HG03066 (cell line): Measurements from ENCODE around the gene EVI5L.
"Not testable (repeated sequence)": the region's sequence is repeated elsewhere in the genome, so short reads cannot be mapped to it uniquely, and the experiment has no call there.

ENCODE experiments used
- ATAC-seq: cut with Tn5 transposase; IDR thresholded peaks from one replicate; pipeline ENCODE4 v1.9.1; 2021; ENCODE audit warnings: low read depth; ENCODE audit not compliant: unreplicated experiment

The EVI5L gene

DNA sequence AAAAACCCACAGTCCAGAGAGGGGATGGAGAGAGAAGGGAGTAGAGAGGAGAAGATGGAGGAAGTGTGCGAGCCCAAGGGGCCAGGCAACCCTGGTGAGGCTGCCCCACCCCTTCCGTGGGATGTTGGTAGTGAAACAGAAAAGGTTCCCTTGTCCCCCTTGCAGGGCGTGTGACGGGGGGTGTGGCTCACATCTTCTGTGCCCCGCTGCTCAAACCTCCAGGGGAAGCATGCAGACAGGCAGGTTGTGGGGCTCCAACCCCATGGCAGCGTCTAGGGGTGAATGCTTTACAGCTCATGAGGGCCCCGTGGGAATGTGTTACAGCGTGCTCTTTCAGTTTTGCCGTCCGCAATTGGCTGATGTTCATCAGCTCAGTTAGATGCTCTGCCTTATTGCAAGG is 14.7 kb upstream of the EVI5L start:
- no peak for ATAC-seq

DNA sequence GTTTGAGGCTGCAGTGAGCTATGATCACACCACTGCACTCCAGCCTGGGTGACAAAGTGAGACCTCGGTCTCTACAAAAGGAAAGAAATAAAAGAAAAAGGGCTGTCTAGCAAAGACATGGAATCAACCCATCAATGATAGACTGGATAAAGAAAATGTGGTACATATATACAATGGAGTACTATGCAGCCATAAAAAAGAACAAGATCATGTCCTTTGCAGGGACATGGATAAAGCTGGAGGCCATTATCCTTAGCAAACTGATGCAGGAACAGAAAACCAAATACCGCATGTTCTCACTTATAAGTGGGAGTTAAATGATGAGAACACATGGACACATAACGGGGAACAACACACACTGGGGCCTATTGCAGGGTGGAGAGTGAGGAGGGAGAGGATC is 14.0 kb upstream of the EVI5L start:
- ATAC-seq: not testable (repeated sequence)

DNA sequence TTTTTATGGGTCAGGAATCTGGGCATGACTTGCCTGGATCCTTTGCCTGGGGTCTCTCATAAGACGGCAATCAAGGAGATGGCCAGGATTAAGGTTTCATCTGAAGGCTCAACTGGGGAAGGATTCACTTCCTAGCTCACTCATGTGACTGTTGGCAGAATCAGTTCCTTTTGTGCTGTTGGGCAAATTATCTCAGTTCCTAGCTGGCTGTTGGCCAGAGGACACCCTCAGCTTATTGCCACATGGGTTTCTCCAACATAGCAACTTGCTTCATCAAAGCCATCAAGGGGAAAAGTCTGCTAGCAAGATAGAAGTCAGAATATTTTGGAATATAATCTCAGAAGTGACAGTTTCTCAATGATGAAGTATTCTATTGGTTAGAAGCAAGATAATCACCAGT is 12.2 kb upstream of the EVI5L start:
- no peak for ATAC-seq

DNA sequence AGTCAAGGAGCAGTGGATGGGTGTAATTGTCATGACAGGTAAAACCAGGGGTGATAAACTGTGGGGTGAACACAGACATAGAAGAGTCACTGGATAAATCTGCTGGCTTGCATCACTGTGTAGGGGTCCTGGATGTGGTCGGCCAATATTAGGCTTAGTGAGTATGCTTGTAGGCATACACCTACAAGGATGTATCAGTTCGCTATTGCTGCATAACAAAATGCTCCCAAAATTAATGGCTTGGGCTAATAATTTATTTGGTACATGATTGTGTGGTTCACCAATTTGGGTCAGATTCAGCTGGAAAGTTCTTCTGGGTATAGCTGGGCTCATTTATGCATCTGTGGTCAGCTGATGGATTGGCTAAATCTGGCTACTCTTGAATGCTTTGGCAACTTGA is 11.2 kb upstream of the EVI5L start:
- ATAC-seq: no peak

DNA sequence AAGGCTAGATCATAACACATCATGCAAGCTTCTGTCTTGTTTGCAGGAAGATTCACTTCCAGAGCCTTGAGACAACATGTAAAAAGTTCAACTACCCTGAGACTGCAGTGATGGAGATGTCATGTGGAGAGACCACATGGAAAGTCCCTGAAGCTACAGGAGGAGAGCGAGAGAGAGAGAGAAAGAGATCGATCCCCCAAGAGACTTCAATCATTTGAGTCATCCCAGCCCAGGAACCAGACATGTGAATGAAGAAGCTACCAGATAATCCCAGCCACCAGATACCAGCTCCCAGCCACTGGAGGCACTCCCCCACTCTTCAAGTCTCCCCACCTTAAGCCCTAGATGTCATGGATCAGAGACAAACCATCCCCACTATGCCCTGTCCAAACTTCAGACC is 10.7 kb upstream of the EVI5L start:
- ATAC-seq: no peak

DNA sequence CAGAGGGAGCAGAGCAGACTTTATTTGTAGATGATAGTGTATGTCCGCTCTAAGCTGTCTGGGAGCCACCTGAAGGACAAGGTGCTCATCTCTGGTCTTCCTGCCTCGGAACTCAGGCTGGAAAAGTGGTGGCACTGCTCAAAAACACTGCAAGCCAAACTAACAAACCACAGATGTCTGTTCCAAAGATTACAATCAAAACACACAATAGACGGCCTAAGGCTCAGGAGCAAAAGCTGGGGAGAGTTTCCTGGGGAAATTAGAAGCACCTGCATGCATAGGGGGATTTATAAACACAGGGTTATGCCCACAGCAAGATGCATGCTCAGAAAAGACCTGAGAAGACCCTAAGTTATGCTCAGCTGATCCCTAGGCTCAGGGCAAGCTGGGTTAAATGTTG is 9.4 kb upstream of the EVI5L start:
- ATAC-seq: no peak

DNA sequence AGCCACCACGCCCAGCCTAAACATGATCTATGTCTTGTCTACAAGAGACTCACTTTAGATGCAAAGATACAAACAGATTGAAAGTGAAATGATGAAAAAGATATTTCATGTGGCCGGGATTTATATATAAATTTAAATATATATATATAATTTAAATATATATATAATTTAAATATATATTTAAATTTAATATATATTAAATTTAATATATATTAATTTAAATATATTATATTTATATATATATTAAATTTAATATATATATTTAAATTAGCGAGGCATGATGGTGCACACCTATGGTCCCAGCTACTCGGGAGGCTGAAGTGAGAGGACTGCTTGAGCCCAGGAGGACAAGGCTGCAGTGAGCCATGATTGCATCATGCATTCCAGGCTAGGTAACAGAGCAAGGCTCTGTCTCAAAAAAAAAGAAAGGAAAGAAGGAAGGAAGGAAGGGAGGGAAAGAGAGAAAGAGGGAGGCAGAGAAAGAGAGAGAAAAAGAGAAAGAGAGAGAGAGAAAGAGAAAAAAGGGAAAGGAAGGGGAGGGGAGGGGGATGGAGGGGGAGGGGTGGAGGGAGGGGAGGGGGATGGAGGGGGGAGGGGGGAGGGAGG is 7.0 kb upstream of the EVI5L start:
- no peak for ATAC-seq

DNA sequence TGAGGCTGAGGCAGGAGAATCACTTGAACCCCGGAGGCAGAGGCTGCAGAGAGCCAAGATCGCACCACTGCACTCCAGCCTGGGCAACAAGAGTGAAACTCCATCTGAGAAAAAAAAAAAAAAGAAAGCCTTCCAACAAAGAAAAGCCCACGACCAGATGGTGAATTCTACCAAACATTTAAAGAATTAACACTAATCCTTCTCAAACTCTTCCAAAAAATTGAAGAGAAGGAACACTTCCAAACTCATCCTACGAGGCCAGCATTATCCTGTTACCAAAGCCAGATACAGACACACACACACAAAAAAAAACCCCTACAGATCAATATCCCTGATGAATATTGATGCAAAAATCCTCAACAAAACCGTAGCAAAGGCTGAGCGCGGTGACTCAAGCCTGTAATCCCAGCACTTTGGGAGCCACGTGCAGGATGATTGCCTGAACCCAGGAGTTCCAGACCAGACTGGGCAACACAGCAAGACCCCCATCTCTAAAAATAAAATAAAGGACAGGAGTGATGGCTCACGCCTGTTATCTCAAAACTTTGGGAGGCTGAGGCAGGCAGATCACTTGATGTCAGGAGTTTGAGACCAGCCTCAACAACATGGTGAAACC is 6.2 kb upstream of the EVI5L start:
- no peak for ATAC-seq

DNA sequence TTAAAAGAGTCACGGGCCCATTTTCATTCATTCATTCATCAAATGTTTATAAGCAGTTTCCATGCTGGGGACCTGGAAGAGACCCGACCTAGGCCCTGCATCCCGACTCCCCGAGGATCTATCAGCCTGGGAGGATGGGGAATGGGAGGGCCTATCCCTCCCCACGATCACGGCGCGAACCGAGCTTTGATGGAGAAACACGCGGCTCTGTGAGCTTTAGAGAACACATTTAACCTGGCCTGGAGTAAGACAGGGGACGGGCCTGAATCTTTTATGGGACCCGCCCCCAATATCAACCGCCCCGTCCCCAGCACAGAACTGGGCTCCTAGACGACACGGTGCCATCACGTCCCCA is 875 bp upstream of the EVI5L start:
- ATAC-seq: no peak

DNA sequence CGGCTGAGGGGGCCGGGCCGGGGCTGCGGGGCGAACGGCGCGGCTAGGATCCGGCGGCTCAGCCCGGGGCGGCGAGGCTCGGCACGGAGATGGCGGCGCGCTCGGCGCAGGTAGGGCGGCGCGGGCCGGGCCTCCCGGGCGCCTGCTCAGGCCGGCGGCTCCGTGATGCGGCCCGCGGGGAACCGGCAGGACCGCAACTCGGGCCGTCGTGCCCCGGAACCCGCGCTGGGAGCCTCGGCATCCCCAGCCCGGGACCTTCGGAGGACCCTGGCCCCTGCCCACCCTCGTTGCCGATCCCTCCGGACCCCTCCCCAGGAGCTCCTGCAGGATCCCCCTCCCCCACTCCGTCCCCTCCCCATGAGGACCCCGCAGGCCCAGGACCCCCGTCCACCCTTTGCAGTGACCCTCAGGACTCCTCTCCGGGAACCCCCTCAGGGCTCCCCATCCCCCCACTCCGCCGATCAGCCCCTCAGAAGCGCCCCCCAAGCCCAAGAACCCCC is 304 bp downstream of the EVI5L start:
- no peak for ATAC-seq

DNA sequence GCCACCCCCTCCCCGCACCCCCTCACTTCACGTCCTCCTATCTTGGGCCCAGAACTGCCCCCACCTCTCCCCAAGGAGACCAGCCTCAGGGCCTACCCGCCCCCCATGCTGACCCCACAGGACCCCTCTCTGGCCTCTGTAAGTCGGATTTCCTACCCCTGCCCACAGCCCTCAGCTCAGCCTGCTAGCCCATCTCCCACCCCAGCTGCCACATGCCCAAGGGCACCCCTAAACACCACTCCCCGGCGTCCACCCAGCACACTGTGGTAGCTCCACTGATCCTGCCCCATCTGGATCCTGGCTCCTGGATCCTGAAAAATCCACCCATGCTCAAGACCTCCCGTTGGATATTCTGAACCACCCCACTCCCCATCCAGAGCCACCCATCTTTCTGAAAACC is 805 bp downstream of the EVI5L start:
- ATAC-seq: no peak

DNA sequence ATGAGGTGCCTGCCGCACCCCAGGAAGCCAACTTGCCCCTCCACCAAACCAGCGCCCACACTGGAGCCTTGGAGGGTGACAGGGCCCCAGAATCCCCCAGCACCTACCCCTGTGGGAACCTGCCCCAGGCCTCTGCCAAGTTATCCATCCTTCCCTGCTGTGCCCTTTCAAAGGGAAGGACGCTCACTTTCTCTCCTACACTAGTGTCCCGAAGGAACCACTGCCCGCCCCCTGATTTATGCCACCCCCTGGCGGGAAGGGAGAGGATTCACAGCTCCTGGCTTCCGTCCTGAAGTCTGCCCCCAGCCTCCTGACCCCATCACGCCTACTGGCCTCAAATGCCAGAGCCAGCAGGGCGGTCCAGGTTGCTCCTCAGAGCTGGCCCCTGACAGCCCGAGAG is 1.4 kb downstream of the EVI5L start:
- ATAC-seq: no peak

DNA sequence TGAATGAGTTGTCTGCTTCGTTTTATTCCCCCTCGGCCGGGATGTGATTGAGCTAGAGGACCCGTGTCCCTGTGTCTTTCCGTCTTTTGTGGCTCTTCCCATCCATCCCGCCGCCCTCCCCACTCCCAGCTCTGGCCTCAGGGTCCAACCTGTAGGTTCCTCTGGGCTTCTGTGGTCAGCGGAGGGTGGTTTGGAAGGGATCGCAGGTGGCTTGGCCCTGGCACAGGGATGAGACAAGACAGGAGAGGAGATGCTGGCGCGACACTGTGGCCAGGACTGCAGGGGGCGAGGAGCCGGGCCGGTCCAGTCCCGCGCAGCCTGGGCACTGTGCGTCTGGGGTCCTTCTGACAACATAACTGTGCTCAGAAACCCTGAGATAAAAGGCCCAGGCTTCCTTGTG is 2.0 kb downstream of the EVI5L start:
- no peak for ATAC-seq

DNA sequence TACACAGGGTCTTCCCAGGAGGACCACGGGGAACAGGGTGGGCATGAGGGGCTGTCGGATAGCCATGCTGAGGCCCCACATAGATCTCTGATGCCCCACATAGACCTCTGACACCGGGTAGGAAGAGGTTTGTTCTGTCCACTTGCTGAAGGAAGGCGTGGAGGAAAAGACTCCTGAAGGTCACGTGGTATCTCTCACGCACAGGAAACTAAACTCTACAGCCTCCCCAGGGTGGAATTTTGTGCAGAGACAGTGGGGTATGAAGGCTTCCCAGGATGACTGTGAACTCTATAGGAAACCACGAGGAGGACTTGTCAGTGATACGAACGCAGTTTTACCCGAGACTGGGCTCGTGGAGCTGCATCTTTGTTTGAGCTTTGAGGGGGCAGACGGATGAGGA is 2.8 kb downstream of the EVI5L start:
- no peak for ATAC-seq

DNA sequence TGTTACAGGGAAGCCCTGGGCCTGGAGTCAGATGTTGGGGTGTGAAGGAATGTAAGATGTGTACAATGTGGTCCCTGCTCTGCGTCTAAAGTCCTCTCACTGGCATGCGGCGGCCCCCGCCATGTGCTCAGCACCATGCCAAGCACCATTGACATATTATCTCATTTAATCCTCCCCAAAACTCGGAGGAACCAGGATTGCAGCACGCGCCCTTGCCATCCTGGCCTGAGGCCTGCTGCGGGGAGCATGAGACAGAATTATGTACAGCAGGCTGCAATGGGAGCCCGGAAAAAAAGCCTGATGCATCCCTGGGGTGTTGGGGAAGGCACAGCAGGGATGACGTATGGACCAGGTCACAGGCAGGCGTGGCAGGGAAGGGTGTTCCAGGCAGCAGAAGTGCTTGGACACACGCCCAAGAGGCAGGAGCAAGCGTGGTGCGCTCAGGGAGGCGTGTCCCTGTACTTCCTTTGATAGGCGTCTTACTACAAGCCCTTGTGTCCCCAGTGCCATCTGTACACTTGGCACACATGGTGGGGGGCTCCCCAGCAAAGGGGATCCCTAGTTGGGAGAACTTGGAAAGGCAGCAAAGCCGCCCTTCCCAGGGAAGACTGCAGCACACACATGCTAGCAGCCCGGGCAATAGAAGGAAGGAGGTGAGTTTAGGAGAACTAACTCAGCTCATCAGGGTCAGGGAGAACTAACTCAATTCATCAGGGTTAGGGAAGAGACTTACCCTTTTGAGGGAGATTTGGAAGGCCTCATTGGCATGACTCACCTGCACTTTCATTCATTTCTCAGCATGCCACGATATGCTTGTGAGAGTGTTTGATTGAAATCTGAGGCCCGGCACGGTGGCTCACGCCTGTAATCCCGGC is 3.4 kb downstream of the EVI5L start:
- ATAC-seq: no peak

DNA sequence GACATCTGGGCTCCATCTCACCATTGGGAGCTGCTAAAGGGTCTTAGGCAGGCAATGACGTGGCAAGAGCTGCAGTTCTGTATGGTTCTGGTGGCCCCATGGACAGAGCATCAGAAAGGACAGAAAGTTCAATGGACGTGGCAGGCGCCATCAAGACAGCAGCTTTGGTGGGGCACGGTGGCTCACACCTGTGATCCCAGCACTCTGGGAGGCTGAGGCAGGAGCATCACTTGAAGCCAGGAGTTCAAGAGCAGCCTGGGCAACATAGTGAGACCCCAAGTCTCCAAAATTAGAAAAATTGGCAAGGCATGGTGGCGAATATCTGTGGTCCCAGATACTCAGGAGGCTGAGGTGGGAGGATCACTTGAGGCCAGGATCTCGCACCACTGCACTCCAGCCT is 9.5 kb downstream of the EVI5L start:
- no peak for ATAC-seq

DNA sequence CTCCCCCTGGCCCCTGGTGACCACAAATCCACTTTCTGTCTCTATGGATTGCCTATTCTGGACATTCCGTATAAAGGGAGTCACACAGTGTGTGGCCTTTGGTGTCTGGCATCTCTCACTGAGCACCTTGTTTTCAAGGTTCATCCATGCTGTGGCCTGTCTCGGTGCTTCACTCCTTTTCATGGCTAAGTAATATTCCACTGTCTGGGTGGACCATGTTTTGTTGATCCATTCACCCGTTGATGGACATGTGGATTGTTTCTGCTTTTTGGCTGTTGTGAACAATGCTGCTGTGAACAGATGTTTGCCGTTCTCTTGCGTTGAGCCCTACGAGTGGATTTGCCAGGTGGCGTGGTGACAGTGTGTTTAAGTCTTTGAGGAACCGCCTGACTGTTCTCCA is 10.6 kb downstream of the EVI5L start:
- ATAC-seq: no peak

DNA sequence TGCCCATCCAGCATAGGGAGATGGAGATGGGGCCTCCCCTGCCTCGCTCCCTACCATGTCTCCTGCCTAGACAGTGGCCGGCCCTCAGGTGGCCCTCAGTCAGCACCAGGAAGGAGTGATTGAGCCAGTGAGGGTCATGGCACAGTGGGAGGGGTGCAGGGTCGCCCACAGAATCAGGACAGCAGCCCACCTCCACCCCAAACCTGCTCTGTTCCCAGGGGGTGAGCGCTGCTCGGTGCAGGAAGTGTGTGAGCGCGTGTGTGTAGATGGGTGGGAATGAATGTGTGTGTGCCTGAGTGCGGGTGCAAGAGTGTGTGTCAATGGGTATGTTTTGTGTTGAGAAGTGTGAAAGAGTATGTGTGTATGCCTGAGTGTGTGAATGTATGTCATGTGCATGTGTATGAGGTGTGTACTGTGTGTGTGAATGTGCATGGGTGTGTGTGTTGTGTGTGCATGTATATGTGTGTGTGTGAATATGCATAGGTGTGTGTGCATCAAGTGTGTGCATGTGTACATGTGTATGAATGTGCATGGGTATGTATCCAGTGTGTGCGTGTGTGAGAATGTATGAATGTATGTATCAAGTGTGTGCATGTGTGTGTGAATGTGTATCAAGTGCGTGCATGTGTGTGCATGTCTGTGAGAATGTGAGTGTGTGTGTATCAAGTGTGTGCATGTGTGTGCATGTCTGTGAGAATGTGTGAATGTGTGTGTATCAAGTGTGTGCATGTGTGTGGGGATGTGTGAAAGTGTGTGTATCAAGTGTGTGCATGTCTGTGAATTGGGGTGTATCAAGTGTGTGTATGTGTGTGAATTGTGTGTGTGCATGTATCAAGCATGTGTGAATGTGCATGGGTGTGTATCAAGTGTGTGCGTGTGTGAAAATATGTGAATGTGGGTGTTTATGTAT is 12.0 kb downstream of the EVI5L start:
- no peak for ATAC-seq

DNA sequence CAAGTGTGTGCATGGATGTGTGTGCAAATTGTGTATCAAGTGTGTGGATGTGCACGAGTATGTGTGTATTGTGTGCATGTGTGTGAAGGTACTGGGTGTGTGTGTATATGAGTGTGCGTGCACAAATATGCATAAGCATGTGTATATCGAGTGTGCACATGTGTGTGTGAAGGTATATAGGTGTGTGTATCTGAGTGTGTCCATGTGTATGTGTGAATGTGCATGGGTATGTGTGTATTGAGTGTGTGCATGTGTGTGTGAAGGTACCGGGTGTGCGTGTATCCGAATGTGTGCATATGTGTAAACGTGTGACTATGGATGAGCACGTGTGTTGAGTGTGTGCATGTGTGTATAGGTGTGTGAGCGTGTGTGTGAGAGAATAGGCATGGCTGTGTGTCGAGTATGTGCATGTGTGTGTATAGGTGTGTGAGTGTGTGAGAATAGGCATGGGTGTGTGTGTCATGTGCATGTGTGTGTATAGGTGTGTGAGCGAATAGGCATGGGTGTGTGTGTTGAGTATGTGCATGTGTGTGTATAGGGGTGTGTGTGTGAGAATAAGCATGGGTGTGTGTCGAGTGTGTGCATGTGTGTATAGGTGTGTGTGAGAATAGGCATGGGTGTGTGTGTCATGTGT is 12.8 kb downstream of the EVI5L start:
- ATAC-seq: no peak

DNA sequence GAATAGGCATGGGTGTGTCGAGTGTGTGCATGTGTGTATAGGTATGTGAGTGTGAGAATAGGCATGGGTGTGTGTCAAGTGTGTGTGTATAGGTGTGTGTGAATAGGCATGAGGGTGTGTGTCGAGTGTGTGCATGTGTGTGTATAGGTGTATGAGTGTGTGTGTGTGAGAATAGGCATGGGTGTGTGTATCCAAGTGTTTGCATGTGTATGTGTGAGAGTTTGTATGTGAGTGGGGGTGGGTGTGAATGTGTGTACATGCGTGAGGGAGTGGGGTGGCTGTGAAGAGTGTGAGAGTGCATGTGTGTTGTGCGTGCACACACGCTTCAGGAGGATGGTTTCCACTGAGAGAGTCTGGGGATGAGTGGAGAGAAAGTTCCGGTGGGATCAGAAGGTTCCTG is 13.5 kb downstream of the EVI5L start:
- no peak for ATAC-seq
